Measurements from ENCODE around the gene EGR2.

The EGR2 gene

DNA sequence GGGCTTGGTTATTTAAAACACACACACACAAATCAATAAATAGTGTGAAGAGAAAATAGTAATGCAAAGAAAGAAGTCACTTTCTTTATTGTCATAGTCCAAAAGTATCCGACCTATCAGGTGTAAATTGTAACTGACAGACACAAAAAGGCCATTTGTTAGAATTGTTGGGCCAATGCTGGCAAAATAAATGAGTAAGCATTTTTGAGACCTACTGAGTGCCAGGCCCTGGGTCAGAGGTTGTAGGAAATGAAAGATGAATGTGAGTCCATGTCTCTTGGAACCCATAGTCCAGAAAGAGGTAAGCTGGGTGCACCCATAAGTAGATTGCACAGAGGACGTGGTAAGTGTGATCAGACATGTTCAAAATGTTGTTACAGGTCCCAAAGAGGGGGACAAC lies 13.5 kb upstream of the EGR2 start:
- no peak for ATAC-seq
- TF ChIP-seq ESRRG (CRISPR knock-in tag; IDR thresholded peaks at IDR 0.05) (no peak), ZNF8 (CRISPR knock-in tag; IDR thresholded peaks at IDR 0.05) (no peak), ZNF70 (CRISPR knock-in tag; IDR thresholded peaks at IDR 0.05) (no peak), BACH2 (CRISPR knock-in tag; IDR thresholded peaks at IDR 0.05; ENCODE audit: borderline replicate concordance) (no peak), OSR1 (CRISPR knock-in tag; IDR thresholded peaks at IDR 0.05) (no peak), ZFP30 (CRISPR knock-in tag; IDR thresholded peaks at IDR 0.05) (no peak), RARB (CRISPR knock-in tag; IDR thresholded peaks at IDR 0.05) (no peak), TCF4 (CRISPR knock-in tag; IDR thresholded peaks at IDR 0.05; ENCODE audit: borderline replicate concordance) (no peak)

DNA sequence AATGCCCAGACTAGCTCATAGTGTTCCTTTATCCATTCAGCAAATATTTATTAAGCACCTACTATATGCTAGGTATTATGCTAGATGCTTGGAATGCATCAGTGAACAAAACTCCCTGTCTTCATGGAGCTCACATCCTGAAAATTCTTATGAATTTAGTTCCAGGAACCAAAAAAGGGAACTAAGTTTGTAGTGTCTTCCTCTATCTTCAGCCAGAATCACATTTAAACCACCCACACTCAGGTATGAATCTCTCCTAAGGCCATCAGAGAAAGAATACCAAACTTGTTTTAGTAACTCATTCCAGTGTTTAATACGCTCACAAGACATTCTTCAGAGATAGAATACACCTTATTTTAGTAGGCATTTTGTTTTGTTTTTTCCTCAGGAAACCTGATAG lies 10.1 kb upstream of the EGR2 start:
- no peak for ATAC-seq
- TF ChIP-seq ARNTL (CRISPR knock-in tag; IDR thresholded peaks at IDR 0.05; ENCODE audit: borderline replicate concordance, low read depth) (no peak), ZFP3 (CRISPR knock-in tag; IDR thresholded peaks at IDR 0.05) (no peak), ZNF565 (CRISPR knock-in tag; conservative IDR thresholded peaks at IDR 0.05; ENCODE audit: low read depth) (no peak), PPARA (CRISPR knock-in tag; IDR thresholded peaks at IDR 0.05; ENCODE audit: borderline replicate concordance) (no peak), OSR1 (CRISPR knock-in tag; IDR thresholded peaks at IDR 0.05) (no peak), ZFP30 (CRISPR knock-in tag; IDR thresholded peaks at IDR 0.05) (no peak), ZNF70 (CRISPR knock-in tag; IDR thresholded peaks at IDR 0.05) (no peak), TOX (CRISPR knock-in tag; IDR thresholded peaks at IDR 0.05; ENCODE audit: borderline replicate concordance) (no peak), BACH2 (CRISPR knock-in tag; IDR thresholded peaks at IDR 0.05; ENCODE audit: borderline replicate concordance) (no peak), SNAI2 (CRISPR knock-in tag; IDR thresholded peaks at IDR 0.05) (no peak), RARB (CRISPR knock-in tag; IDR thresholded peaks at IDR 0.05) (no peak), ZNF8 (CRISPR knock-in tag; IDR thresholded peaks at IDR 0.05) (no peak)
- TF ChIP-seq, protein P1, sequence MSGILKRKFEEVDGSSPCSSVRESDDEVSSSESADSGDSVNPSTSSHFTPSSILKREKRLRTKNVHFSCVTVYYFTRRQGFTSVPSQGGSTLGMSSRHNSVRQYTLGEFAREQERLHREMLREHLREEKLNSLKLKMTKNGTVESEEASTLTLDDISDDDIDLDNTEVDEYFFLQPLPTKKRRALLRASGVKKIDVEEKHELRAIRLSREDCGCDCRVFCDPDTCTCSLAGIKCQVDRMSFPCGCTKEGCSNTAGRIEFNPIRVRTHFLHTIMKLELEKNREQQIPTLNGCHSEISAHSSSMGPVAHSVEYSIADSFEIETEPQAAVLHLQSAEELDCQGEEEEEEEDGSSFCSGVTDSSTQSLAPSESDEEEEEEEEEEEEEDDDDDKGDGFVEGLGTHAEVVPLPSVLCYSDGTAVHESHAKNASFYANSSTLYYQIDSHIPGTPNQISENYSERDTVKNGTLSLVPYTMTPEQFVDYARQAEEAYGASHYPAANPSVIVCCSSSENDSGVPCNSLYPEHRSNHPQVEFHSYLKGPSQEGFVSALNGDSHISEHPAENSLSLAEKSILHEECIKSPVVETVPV (CRISPR knock-in tag; IDR thresholded peaks at IDR 0.05), result no peak
- TF ChIP-seq, protein P2, sequence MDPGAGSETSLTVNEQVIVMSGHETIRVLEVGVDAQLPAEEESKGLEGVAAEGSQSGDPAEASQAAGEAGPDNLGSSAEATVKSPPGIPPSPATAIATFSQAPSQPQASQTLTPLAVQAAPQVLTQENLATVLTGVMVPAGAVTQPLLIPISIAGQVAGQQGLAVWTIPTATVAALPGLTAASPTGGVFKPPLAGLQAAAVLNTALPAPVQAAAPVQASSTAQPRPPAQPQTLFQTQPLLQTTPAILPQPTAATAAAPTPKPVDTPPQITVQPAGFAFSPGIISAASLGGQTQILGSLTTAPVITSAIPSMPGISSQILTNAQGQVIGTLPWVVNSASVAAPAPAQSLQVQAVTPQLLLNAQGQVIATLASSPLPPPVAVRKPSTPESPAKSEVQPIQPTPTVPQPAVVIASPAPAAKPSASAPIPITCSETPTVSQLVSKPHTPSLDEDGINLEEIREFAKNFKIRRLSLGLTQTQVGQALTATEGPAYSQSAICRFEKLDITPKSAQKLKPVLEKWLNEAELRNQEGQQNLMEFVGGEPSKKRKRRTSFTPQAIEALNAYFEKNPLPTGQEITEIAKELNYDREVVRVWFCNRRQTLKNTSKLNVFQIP (CRISPR knock-in tag; IDR thresholded peaks at IDR 0.05; ENCODE audit: borderline replicate concordance, low read depth), result no peak
- TF ChIP-seq, protein P3, sequence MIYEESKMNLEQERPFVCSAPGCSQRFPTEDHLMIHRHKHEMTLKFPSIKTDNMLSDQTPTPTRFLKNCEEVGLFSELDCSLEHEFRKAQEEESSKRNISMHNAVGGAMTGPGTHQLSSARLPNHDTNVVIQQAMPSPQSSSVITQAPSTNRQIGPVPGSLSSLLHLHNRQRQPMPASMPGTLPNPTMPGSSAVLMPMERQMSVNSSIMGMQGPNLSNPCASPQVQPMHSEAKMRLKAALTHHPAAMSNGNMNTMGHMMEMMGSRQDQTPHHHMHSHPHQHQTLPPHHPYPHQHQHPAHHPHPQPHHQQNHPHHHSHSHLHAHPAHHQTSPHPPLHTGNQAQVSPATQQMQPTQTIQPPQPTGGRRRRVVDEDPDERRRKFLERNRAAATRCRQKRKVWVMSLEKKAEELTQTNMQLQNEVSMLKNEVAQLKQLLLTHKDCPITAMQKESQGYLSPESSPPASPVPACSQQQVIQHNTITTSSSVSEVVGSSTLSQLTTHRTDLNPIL (CRISPR knock-in tag; IDR thresholded peaks at IDR 0.05; ENCODE audit: low read depth), result no peak

DNA sequence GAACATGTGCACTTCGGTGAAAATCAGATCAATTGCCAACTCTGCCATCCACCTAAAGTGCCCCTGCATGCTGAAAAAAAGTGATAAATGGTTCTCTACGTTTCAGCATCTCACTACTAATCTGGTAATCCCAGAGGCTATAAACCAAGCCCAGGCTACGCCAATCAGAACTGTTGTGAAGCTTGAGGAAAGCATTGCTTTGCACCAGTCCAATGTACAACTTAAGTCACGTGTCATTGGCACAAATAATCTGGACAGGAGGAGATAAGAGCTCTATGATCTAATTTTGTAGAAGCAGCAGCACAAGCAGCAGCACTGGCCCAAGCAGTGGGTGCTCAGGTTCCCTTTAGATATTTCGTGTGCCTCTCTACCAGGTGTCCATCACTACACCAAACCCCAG lies 4.4 kb upstream of the EGR2 start:
- no peak for ATAC-seq
- TF ChIP-seq TCF4 (CRISPR knock-in tag; IDR thresholded peaks at IDR 0.05; ENCODE audit: borderline replicate concordance) (no peak), ZC3H10 (CRISPR knock-in tag; IDR thresholded peaks at IDR 0.05) (no peak), ESRRG (CRISPR knock-in tag; IDR thresholded peaks at IDR 0.05) (no peak)
- TF ChIP-seq, protein P1 (CRISPR knock-in tag; IDR thresholded peaks at IDR 0.05), result no peak

DNA sequence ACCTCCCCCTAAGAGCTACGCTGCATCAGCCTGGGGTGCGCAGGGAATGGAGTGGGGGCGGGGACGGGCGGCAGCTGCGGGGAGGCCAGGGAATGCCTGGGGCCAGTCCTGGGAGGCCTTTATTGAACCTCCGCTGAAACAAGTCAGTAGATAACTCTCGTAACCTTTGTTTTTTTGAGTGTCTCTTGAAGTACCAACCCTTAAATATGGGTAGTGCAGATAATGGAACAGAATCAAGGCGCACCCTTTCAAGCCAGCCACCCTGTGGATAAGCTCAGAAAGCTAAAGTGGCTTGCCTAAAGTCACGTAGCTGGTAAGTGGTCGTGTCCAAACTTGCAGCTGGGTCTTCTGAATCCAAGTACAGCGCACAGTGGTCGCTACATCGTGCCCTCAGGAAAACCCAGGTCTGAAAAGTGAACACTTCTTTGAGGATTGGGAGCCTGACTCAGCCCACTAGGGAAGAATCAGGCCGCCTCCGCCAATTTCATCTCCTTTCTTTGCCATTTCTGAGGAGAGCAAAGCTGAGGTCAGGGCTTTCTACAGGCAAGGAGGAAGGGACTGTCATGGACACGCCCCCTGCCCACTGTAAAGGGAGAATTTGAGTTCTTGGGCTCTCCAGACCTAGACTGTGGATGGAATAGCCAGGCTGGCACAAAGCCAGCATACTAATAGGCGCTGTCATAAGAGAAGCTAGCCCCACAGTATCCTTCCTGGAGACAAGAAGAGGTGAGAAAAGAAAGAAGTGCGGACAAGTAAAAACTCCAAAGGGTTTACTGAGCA lies 3.2 kb upstream of the EGR2 start:
- no peak for ATAC-seq
- TF ChIP-seq ZC3H10 (CRISPR knock-in tag; IDR thresholded peaks at IDR 0.05) (no peak), PPARA (CRISPR knock-in tag; IDR thresholded peaks at IDR 0.05; ENCODE audit: borderline replicate concordance) (no peak), ESRRG (CRISPR knock-in tag; IDR thresholded peaks at IDR 0.05) (no peak), TOX (CRISPR knock-in tag; IDR thresholded peaks at IDR 0.05; ENCODE audit: borderline replicate concordance) (no peak), GLIS3 (CRISPR knock-in tag; IDR thresholded peaks at IDR 0.05) (no peak), ZFP30 (CRISPR knock-in tag; IDR thresholded peaks at IDR 0.05) (no peak), ZFP3 (CRISPR knock-in tag; IDR thresholded peaks at IDR 0.05) (no peak), OSR1 (CRISPR knock-in tag; IDR thresholded peaks at IDR 0.05) (no peak), ZNF8 (CRISPR knock-in tag; IDR thresholded peaks at IDR 0.05) (no peak), TCF4 (CRISPR knock-in tag; IDR thresholded peaks at IDR 0.05; ENCODE audit: borderline replicate concordance) (no peak), SNAI2 (CRISPR knock-in tag; IDR thresholded peaks at IDR 0.05) (no peak)
- TF ChIP-seq, protein P1 (CRISPR knock-in tag; IDR thresholded peaks at IDR 0.05), result no peak
- TF ChIP-seq, protein P3 (CRISPR knock-in tag; IDR thresholded peaks at IDR 0.05; ENCODE audit: low read depth), result no peak

All from SK-N-SH treated with all-trans-retinoic acid at 6 μM for 48 hours (cell line).